NCI-H187 treated with DMSO at 0.1 percent for 48 hours (cell line): ENCODE results near the gene NHEJ1.

Experiments used
- DNase-seq: peaks from one replicate; lab custom pipeline; 2025; lab: John Stamatoyannopoulos, UW

NHEJ1 gene

GRCh38 chr2:219182331-219183150 is 21.9 kb upstream of the NHEJ1 start:
- no peak for DNase-seq

GRCh38 chr2:219181531-219181930 is 20.9 kb upstream of the NHEJ1 start:
- no peak for DNase-seq

GRCh38 chr2:219180961-219181360 is 20.3 kb upstream of the NHEJ1 start:
- DNase-seq, result no peak

- no peak for DNase-seq
These were observed 19.2 kb upstream of the NHEJ1 start for GRCh38 chr2:219179601-219180465.

GRCh38 chr2:219178377-219179175 is 18.0 kb upstream of the NHEJ1 start:
- DNase-seq, result no peak

- no peak for DNase-seq
These were observed 17.1 kb upstream of the NHEJ1 start, which contains the start of gene RETREG2 for GRCh38 chr2:219177552-219178376. Gene RETREG2, plus strand, starts transcription at chr2:219178275. Its CDS starts 78 bp downstream, at chr2:219178353.

- DNase-seq, result no peak
These were observed 16.4 kb upstream of the NHEJ1 start, which contains the start of gene CNPPD1 for GRCh38 chr2:219176818-219177551. Gene CNPPD1, minus strand, starts transcription at chr2:219176925. Its CDS starts 97 bp downstream, at chr2:219176828.

GRCh38 chr2:219175928-219176817 is 15.6 kb upstream of the NHEJ1 start:
- no peak for DNase-seq

GRCh38 chr2:219175486-219175885 is 14.9 kb upstream of the NHEJ1 start:
- no peak for DNase-seq

GRCh38 chr2:219174801-219175200 is 14.2 kb upstream of the NHEJ1 start:
- DNase-seq, result no peak

GRCh38 chr2:219174146-219174545 is 13.5 kb upstream of the NHEJ1 start:
- no peak for DNase-seq

GRCh38 chr2:219173176-219173575 is 12.6 kb upstream of the NHEJ1 start:
- DNase-seq, result no peak

GRCh38 chr2:219172231-219173154 is 11.9 kb upstream of the NHEJ1 start:
- DNase-seq, result no peak

- no peak for DNase-seq
These were observed 10.6 kb upstream of the NHEJ1 start for GRCh38 chr2:219171231-219171651.

- DNase-seq, result no peak
These were observed 9.5 kb upstream of the NHEJ1 start, which contains the start of gene SLC23A3 for GRCh38 chr2:219169930-219170654. Gene SLC23A3, minus strand, starts transcription at chr2:219170029. Its CDS starts 45 bp downstream, at chr2:219169984.

- no peak for DNase-seq
These were observed 8.3 kb upstream of the NHEJ1 start for GRCh38 chr2:219168932-219169331.

GRCh38 chr2:219168526-219168925 is 7.9 kb upstream of the NHEJ1 start:
- no peak for DNase-seq
